Trophoblast cell (in vitro differentiated cells and primary cell): ENCODE data around the gene TBC1D22A.

Source experiments
- DNase-seq, 2 donors: peaks; one replicate each; pipeline ENCODE4 v3.0.0-alpha.2; 2016
- H2AFZ ChIP-seq: 2 replicates; pipeline ENCODE4 v1.6.1; 2013; ENCODE audit warnings: low read length, moderate library complexity, mild to moderate bottlenecking; ENCODE audit not compliant: insufficient read depth, poor library complexity
- H2AK5ac ChIP-seq: 2 replicates; pipeline ENCODE4 v1.6.1; 2013; ENCODE audit warnings: mild to moderate bottlenecking, low read length
- H2BK120ac ChIP-seq: 2 replicates; pipeline ENCODE4 v1.6.1; 2013; ENCODE audit warnings: low read length, mild to moderate bottlenecking, moderate library complexity; ENCODE audit not compliant: insufficient read depth, poor library complexity
- H2BK12ac ChIP-seq: 2 replicates; pipeline ENCODE4 v1.6.1; 2013; ENCODE audit warnings: mild to moderate bottlenecking, low read length, moderate library complexity
- H2BK5ac ChIP-seq: 2 replicates; pipeline ENCODE4 v1.6.1; 2013; ENCODE audit warnings: low read length, low read depth, moderate library complexity, mild to moderate bottlenecking; ENCODE audit not compliant: poor library complexity
- H3K14ac ChIP-seq: 2 replicates; pipeline ENCODE4 v1.6.1; 2013; ENCODE audit warnings: mild to moderate bottlenecking, low read length
- H3K18ac ChIP-seq: 2 replicates; pipeline ENCODE4 v1.6.1; 2013; ENCODE audit warnings: mild to moderate bottlenecking, low read length
- H3K23ac ChIP-seq: 2 replicates; pipeline ENCODE4 v1.6.1; 2013; ENCODE audit warnings: low read length
- H3K27ac ChIP-seq: 2 replicates; pipeline ENCODE4 v1.5.1; 2013; ENCODE audit warnings: low read depth, mild to moderate bottlenecking, inconsistent platforms, low read length, moderate library complexity
- H3K27me3 ChIP-seq: 2 replicates; pipeline ENCODE4 v1.6.1; 2013; ENCODE audit warnings: inconsistent platforms, mild to moderate bottlenecking, low read length, moderate library complexity; ENCODE audit not compliant: insufficient read depth
- H3K36me3 ChIP-seq, 2 experiments: 1 replicate in 1 of 2; 2 replicates in 1 of 2; pipeline ENCODE4 v1.6.1; 2013; ENCODE audit warnings: low read length in 2 of 2, mild to moderate bottlenecking in 2 of 2, moderate library complexity in 1 of 2; ENCODE audit not compliant: insufficient read depth in 2 of 2, control insufficient read depth in 1 of 2
- H3K4ac ChIP-seq: 2 replicates; pipeline ENCODE4 v1.6.1; 2013; ENCODE audit warnings: low read depth, mild to moderate bottlenecking, low read length, moderate library complexity
- H3K4me1 ChIP-seq, 2 experiments: 1 replicate in 1 of 2; 2 replicates in 1 of 2; pipeline ENCODE4 v1.6.1; 2013; ENCODE audit warnings: low read length in 2 of 2, mild to moderate bottlenecking in 2 of 2, moderate library complexity in 1 of 2; ENCODE audit not compliant: insufficient read depth in 2 of 2, control insufficient read depth in 1 of 2
- H3K4me2 ChIP-seq: 2 replicates; pipeline ENCODE4 v1.6.1; 2013; ENCODE audit warnings: inconsistent platforms, mild to moderate bottlenecking, low read length, moderate library complexity
- H3K4me3 ChIP-seq: 2 replicates; pipeline ENCODE4 v1.5.1; 2013; ENCODE audit warnings: mild to moderate bottlenecking, low read depth, low read length, inconsistent platforms
- H3K79me1 ChIP-seq: one replicate; pipeline ENCODE4 v1.6.1; 2013; ENCODE audit warnings: low read length
- H3K79me2 ChIP-seq: 2 replicates; pipeline ENCODE4 v1.6.1; 2013; ENCODE audit warnings: low read length, mild to moderate bottlenecking; ENCODE audit not compliant: control insufficient read depth, insufficient read depth, poor library complexity
- H3K9ac ChIP-seq: 2 replicates; pipeline ENCODE4 v1.6.1; 2013; ENCODE audit warnings: mild to moderate bottlenecking, low read length
- H3K9me3 ChIP-seq: 2 replicates; pipeline ENCODE4 v1.6.1; 2013; ENCODE audit warnings: low read depth, mild to moderate bottlenecking, control low read depth, inconsistent platforms, low read length; ENCODE audit not compliant: insufficient read depth
- H4K12ac ChIP-seq: 2 replicates; pipeline ENCODE4 v1.6.1; 2013; ENCODE audit warnings: low read depth, mild to moderate bottlenecking, low read length, moderate library complexity
- H4K8ac ChIP-seq: 2 replicates; pipeline ENCODE4 v1.6.1; 2013; ENCODE audit warnings: low read depth, mild to moderate bottlenecking, low read length, moderate library complexity
- H4K91ac ChIP-seq: one replicate; pipeline ENCODE4 v1.6.1; 2013; ENCODE audit warnings: low read depth, mild to moderate bottlenecking, low read length, moderate library complexity
- WGBS: extraction: QIAGEN DNeasy Blood & Tissue Kit; methylation state at CpG from one replicate; pipeline ENCODE4 v1.1.7; 2013; ENCODE audit warnings: missing lambda C conversion rate; ENCODE audit not compliant: insufficient read length, insufficient coverage; ENCODE audit errors: extremely low coverage; 5-methylcytosine and 5-hydroxymethylcytosine counted together

The TBC1D22A gene

GRCh38 chr22:47110817-47111443, 348.5 kb downstream of the TBC1D22A start:
- no peaks in the 10 kb centered on the region for H3K27me3 ChIP-seq
- no peak overlapping the region for H2BK12ac ChIP-seq
- no peak overlapping the region for H2BK5ac ChIP-seq
- H3K4ac ChIP-seq, result no peak overlapping the region
- H3K9ac ChIP-seq, result no peak overlapping the region
- no peaks in the 10 kb centered on the region for H3K36me3 ChIP-seq
- H3K4me3 ChIP-seq, result no peak overlapping the region
- no peak overlapping the region for H3K23ac ChIP-seq
- WGBS, result no CpG with 5 or more reads among the region's 18 CpGs
- H2AFZ ChIP-seq, result no peak overlapping the region
- H3K79me2 ChIP-seq, result no peaks in the 10 kb centered on the region
- H4K12ac ChIP-seq, result no peak overlapping the region
- H4K91ac ChIP-seq, result no peak overlapping the region
- H2BK120ac ChIP-seq, result no peak overlapping the region
- no peak overlapping the region for H3K27ac ChIP-seq
- no peak overlapping the region for H3K18ac ChIP-seq
- peak in 1 of 2 donors; percentile 19 for DNase-seq
- no peak overlapping the region for H3K4me2 ChIP-seq
- no peak overlapping the region for H2AK5ac ChIP-seq
- H4K8ac ChIP-seq, result no peak overlapping the region
- peaks cover 0 to 5% of the 10 kb centered on the region in 2 experiments for H3K4me1 ChIP-seq
- no peak overlapping the region for H3K14ac ChIP-seq
- H3K79me1 ChIP-seq, result no peaks in the 10 kb centered on the region
- H3K9me3 ChIP-seq, result no peaks in the 10 kb centered on the region

DNA sequence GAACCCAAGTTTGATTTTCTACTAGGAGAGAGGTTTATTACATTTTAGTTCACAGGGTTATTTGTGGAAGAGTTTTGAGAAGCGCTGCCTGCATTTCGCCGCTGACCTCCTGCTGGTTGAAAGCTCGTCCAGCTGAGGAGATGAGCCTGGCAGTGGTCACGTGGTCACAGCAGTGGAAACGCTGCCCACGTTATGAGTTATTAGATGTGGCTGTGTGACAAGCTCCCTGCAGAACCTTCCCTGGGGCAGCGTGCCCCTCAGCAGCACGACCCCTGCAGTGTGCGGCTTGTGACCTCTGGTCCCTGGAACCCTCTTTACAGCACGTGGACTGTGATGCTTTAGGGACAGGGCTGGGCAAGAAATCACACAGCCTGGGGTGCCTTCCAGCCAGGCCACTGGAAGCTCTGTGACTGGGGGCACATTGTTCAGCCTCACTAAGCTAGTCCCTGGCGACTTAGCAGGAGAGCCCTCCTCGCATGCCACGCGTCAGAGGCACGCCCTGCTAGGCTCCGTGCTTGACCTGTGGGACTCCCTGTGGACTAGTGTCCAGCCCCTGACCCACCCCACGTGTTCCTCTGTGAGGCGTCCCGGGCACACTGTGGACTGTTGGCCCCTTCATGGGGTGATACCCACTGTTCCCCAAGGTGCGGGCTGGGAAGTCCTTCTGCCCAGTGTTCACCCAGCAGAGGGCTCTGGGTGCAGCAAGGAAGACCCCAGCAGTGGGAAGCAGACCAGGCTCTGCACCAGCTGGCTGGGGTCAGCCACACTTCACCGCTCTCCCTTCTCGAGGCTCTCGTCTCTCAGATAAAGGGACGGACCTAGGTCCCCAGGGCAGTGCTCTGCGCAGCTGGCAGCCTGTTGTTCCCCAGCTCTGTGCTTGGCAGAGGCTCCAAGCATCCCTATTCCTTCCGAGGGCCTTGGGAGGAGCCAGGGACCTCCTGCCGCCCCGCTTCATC, 349.5 kb downstream of the TBC1D22A start:
- no peaks in the 10 kb centered on the region for H3K27me3 ChIP-seq
- H3K23ac ChIP-seq, result no peak overlapping the region
- H3K4me1 ChIP-seq, result peaks cover 0 to 5% of the 10 kb centered on the region in 2 experiments
- no peak overlapping the region for H4K12ac ChIP-seq
- no peak overlapping the region for H3K27ac ChIP-seq
- no CpG with 5 or more reads among the region's 29 CpGs for WGBS
- no peak overlapping the region for H3K18ac ChIP-seq
- H3K4me3 ChIP-seq, result no peak overlapping the region
- DNase-seq, result no peak
- no peak overlapping the region for H4K91ac ChIP-seq
- H3K79me2 ChIP-seq, result no peaks in the 10 kb centered on the region
- H3K14ac ChIP-seq, result no peak overlapping the region
- no peak overlapping the region for H2AFZ ChIP-seq
- no peak overlapping the region for H3K4me2 ChIP-seq
- no peaks in the 10 kb centered on the region for H3K36me3 ChIP-seq
- no peak overlapping the region for H2AK5ac ChIP-seq
- H2BK5ac ChIP-seq, result no peak overlapping the region
- no peak overlapping the region for H3K9ac ChIP-seq
- H3K79me1 ChIP-seq, result no peaks in the 10 kb centered on the region
- no peak overlapping the region for H2BK12ac ChIP-seq
- H4K8ac ChIP-seq, result no peak overlapping the region
- H3K4ac ChIP-seq, result no peak overlapping the region
- no peak overlapping the region for H2BK120ac ChIP-seq
- no peaks in the 10 kb centered on the region for H3K9me3 ChIP-seq

GRCh38 chr22:47112582-47112965, 350.1 kb downstream of the TBC1D22A start:
- no peak overlapping the region for H4K12ac ChIP-seq
- H3K4me2 ChIP-seq, result no peak overlapping the region
- no peak overlapping the region for H3K27ac ChIP-seq

GRCh38 chr22:47112994-47113852, 350.8 kb downstream of the TBC1D22A start:
- Histone ChIP-seq H2AK5ac (no peak overlapping the region), H3K4me2 (no peak overlapping the region), H3K27ac (no peak overlapping the region), H3K23ac (no peak overlapping the region), H3K36me3 (no peaks in the 10 kb centered on the region), H3K14ac (no peak overlapping the region), H4K8ac (no peak overlapping the region), H2AFZ (no peak overlapping the region), H3K4me3 (no peak overlapping the region), H3K79me1 (no peaks in the 10 kb centered on the region), H3K4ac (no peak overlapping the region), H3K9ac (no peak overlapping the region), H3K18ac (no peak overlapping the region), H3K4me1 (peaks cover 0 to 5% of the 10 kb centered on the region in 2 experiments), H4K91ac (no peak overlapping the region), H2BK12ac (no peak overlapping the region), H3K79me2 (no peaks in the 10 kb centered on the region), H3K27me3 (no peaks in the 10 kb centered on the region), H2BK5ac (no peak overlapping the region), H4K12ac (no peak overlapping the region), H2BK120ac (no peak overlapping the region), H3K9me3 (no peaks in the 10 kb centered on the region)
- no peak for DNase-seq
- WGBS, result no CpG with 5 or more reads among the region's 17 CpGs

More at GRCh38 chr22:47112582-47112965, 350.1 kb downstream of the TBC1D22A start:
- no CpG with 5 or more reads among the region's 13 CpGs for WGBS
- Histone ChIP-seq H3K9ac (no peak overlapping the region), H2AFZ (no peak overlapping the region), H3K14ac (no peak overlapping the region), H3K4me3 (peak overlapping the region; percentile 42), H3K4me1 (peaks cover 0 to 5% of the 10 kb centered on the region in 2 experiments), H2BK12ac (no peak overlapping the region), H4K8ac (no peak overlapping the region), H3K27me3 (no peaks in the 10 kb centered on the region), H3K23ac (no peak overlapping the region), H3K36me3 (no peaks in the 10 kb centered on the region), H2BK120ac (no peak overlapping the region), H2BK5ac (no peak overlapping the region), H3K4ac (no peak overlapping the region), H3K18ac (no peak overlapping the region), H4K91ac (no peak overlapping the region), H2AK5ac (no peak overlapping the region), H3K79me2 (no peaks in the 10 kb centered on the region), H3K79me1 (no peaks in the 10 kb centered on the region), H3K9me3 (no peaks in the 10 kb centered on the region)
- DNase-seq, result no peak
